HepG2 (cell line): ENCODE data around the gene VPS54. TPM values are rescaled to one million over a fixed set of nuclear protein-coding genes. Genes with fewer than 3 reads are reported as not detected.
"Not testable (repeated sequence)": the region's sequence is repeated elsewhere in the genome, so short reads cannot be mapped to it uniquely, and the experiment has no call there.

Experiments used
- CBX5 ChIP-seq: sonication (generic); formaldehyde crosslinking; IDR thresholded peaks from 2 replicates; pipeline ENCODE4 v1.4.0; 2020; ENCODE audit warnings: missing genetic modification reagents, borderline replicate concordance
- GATAD2A ChIP-seq: IDR thresholded peaks from 2 replicates; pipeline ENCODE4 v1.6.1; 2016
- JUND ChIP-seq: sonication (generic); formaldehyde crosslinking; IDR thresholded peaks from 2 replicates; pipeline ENCODE4 v1.8.0; 2022; ENCODE audit warnings: mild to moderate bottlenecking, missing genetic modification reagents
- KDM2A ChIP-seq: sonication (generic); formaldehyde crosslinking; IDR thresholded peaks from 2 replicates; pipeline ENCODE4 v1.4.0; 2020; ENCODE audit warnings: low read depth, missing genetic modification reagents, borderline replicate concordance
- NFIC ChIP-seq: IDR thresholded peaks from 2 replicates; pipeline ENCODE4 v1.6.1; 2012; ENCODE audit warnings: mild to moderate bottlenecking, low read length, inconsistent platforms
- RARA ChIP-seq: IDR thresholded peaks from 2 replicates; pipeline ENCODE4 v1.6.1; 2016; ENCODE audit warnings: missing genetic modification reagents, missing compliant biosample characterization
- SOX6 ChIP-seq, 2 experiments: fragments of 450-650 bp in 1 of 2; sonication (generic) in 1 of 2; formaldehyde crosslinking in 1 of 2; IDR thresholded peaks; 2 replicates each; pipeline versions ENCODE4 v1.4.0 to v1.6.1; 2017 to 2020; ENCODE audit warnings: antibody characterized with exemption in 1 of 2, mild to moderate bottlenecking in 1 of 2, missing genetic modification reagents in 1 of 2
- SP1 ChIP-seq, 2 experiments: fragments of 450-650 bp in 1 of 2; sonication (generic) in 1 of 2; formaldehyde crosslinking in 1 of 2; IDR thresholded peaks; 2 replicates each; pipeline versions ENCODE4 v1.4.0 to v1.6.1; 2016 to 2020; ENCODE audit warnings: missing genetic modification reagents in 1 of 2
- ZMYM3 ChIP-seq: sonication (generic); formaldehyde crosslinking; IDR thresholded peaks from 2 replicates; pipeline ENCODE4 v1.5.1; 2020; ENCODE audit warnings: mild to moderate bottlenecking, missing genetic modification reagents
- ZNF619 ChIP-seq: sonication (generic); formaldehyde crosslinking; IDR thresholded peaks from 2 replicates; pipeline ENCODE4 v1.4.0; 2020; ENCODE audit warnings: mild to moderate bottlenecking, missing genetic modification reagents
- ZNF781 ChIP-seq: sonication (generic); formaldehyde crosslinking; IDR thresholded peaks from 2 replicates; pipeline ENCODE4 v1.5.1; 2020; ENCODE audit warnings: borderline replicate concordance, mild to moderate bottlenecking, missing genetic modification reagents; ENCODE audit errors: not compliant biosample characterization
- polyA plus RNA-seq, 8 experiments: library from polyadenylated mRNA; depleted of rRNA in 3 of 8; stranded (reverse) in 7 of 8; unstranded in 1 of 8; fragments of >200 nt; fragmentation: Illumina TruSeq in 4 of 8; extraction: Trizol in 4 of 8; gene quantifications; 2 replicates each; pipeline versions ENCODE4 v1.2.1 to v1.2.3, GENCODE V29; 2011 to 2016; ENCODE audit warnings: low read depth in 4 of 8, missing spikeins in 1 of 8, mixed read lengths in 1 of 8; ENCODE audit not compliant: insufficient read depth in 1 of 8
- total RNA-seq, 5 experiments: library from RNA; depleted of rRNA; stranded (reverse); fragments of >200 nt; fragmentation: Illumina TruSeq; extraction: Trizol; gene quantifications; 2 replicates each; pipeline ENCODE4 v1.2.3, GENCODE V29; 2016; ENCODE audit warnings: low read depth in 1 of 5
- TF ChIP-seq, protein P1 (sequence below): sonication (generic); formaldehyde crosslinking; IDR thresholded peaks from 2 replicates; pipeline ENCODE4 v1.4.0; 2020; ENCODE audit warnings: mild to moderate bottlenecking, missing genetic modification reagents, borderline replicate concordance
- TF ChIP-seq, protein P2 (sequence below): sonication (generic); formaldehyde crosslinking; IDR thresholded peaks from 2 replicates; pipeline ENCODE4 v1.5.1; 2020; ENCODE audit warnings: missing genetic modification reagents, mild to moderate bottlenecking, borderline replicate concordance
- TF ChIP-seq, protein P3 (sequence below), 2 experiments: fragments of 450-650 bp in 1 of 2; sonication (generic) in 1 of 2; formaldehyde crosslinking; IDR thresholded peaks; 2 replicates each; pipeline versions ENCODE4 v1.5.0 to v1.8.0; 2020 to 2022; ENCODE audit warnings: mild to moderate bottlenecking in 1 of 2, missing genetic modification reagents in 1 of 2
- TF ChIP-seq, protein P4 (sequence below): IDR thresholded peaks from 2 replicates; pipeline ENCODE4 v1.4.0; 2020; ENCODE audit warnings: mild to moderate bottlenecking, missing genetic modification reagents

VPS54 gene
- total and polyA plus RNA-seq, 2 of the 13 experiments (the other 11 are each of a cell fraction or from before 2014, with no cell fraction given) = 64.7 to 77.5 TPM

DNA sequence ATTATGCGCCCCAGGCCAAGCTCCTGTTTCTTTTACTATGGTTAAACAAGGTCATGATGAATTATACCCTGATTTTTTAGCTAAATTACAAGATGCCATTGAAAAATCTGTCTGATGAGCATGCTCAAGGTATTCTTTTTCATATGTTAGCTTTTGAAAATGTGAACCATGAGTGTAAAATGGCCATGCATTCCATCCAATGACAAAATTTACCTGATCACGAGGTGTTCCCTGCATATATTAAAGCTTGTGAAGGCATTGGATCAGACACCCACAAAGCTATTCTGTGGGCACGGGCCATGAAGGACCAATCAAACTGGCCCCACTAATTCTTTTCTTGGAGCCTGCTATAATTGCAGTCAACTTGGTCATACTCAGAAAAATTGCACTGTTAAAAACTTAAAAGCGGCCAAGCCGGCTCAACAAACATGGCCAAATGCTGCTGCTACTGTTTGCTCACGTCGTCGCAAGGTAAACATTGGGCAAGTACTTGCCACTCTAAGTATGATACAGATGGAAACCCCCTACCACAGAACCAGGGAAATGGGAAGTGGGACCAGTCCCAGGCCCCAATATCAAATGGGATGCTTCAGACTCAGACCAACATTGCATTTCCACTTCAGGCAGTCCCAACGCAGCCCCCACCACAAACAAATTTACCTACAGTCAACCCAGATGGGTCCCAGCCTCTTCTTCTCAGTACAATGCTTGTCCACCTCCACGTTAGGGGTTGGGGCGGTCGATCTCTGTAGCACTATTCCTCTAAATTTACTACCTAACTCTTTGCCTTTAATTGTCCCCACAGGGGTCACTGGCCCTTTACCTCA, 27.8 kb downstream of the VPS54 start (continued):
- TF ChIP-seq, protein P1, sequence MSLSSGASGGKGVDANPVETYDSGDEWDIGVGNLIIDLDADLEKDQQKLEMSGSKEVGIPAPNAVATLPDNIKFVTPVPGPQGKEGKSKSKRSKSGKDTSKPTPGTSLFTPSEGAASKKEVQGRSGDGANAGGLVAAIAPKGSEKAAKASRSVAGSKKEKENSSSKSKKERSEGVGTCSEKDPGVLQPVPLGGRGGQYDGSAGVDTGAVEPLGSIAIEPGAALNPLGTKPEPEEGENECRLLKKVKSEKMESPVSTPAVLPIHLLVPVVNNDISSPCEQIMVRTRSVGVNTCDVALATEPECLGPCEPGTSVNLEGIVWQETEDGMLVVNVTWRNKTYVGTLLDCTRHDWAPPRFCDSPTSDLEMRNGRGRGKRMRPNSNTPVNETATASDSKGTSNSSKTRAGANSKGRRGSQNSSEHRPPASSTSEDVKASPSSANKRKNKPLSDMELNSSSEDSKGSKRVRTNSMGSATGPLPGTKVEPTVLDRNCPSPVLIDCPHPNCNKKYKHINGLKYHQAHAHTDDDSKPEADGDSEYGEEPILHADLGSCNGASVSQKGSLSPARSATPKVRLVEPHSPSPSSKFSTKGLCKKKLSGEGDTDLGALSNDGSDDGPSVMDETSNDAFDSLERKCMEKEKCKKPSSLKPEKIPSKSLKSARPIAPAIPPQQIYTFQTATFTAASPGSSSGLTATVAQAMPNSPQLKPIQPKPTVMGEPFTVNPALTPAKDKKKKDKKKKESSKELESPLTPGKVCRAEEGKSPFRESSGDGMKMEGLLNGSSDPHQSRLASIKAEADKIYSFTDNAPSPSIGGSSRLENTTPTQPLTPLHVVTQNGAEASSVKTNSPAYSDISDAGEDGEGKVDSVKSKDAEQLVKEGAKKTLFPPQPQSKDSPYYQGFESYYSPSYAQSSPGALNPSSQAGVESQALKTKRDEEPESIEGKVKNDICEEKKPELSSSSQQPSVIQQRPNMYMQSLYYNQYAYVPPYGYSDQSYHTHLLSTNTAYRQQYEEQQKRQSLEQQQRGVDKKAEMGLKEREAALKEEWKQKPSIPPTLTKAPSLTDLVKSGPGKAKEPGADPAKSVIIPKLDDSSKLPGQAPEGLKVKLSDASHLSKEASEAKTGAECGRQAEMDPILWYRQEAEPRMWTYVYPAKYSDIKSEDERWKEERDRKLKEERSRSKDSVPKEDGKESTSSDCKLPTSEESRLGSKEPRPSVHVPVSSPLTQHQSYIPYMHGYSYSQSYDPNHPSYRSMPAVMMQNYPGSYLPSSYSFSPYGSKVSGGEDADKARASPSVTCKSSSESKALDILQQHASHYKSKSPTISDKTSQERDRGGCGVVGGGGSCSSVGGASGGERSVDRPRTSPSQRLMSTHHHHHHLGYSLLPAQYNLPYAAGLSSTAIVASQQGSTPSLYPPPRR (CRISPR knock-in tag) = peak; percentile 95
- TF ChIP-seq KDM2A (CRISPR knock-in tag) = peak; percentile 42; the same call in 1 of the 2 replicates
- TF ChIP-seq GATAD2A (CRISPR knock-in tag) = peak; percentile 99
- TF ChIP-seq ZNF781 (CRISPR knock-in tag) = peak; percentile 67
- TF ChIP-seq, protein P2, sequence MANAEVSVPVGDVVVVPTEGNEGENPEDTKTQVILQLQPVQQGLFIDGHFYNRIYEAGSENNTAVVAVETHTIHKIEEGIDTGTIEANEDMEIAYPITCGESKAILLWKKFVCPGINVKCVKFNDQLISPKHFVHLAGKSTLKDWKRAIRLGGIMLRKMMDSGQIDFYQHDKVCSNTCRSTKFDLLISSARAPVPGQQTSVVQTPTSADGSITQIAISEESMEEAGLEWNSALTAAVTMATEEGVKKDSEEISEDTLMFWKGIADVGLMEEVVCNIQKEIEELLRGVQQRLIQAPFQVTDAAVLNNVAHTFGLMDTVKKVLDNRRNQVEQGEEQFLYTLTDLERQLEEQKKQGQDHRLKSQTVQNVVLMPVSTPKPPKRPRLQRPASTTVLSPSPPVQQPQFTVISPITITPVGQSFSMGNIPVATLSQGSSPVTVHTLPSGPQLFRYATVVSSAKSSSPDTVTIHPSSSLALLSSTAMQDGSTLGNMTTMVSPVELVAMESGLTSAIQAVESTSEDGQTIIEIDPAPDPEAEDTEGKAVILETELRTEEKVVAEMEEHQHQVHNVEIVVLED (CRISPR knock-in tag) = peak; percentile 27; the same call in 1 of the 2 replicates
- TF ChIP-seq, protein P3, sequence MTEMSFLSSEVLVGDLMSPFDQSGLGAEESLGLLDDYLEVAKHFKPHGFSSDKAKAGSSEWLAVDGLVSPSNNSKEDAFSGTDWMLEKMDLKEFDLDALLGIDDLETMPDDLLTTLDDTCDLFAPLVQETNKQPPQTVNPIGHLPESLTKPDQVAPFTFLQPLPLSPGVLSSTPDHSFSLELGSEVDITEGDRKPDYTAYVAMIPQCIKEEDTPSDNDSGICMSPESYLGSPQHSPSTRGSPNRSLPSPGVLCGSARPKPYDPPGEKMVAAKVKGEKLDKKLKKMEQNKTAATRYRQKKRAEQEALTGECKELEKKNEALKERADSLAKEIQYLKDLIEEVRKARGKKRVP (CRISPR knock-in tag; IDR thresholded peaks at IDR 0.05) = peak in 1 of 2 experiments; percentile 81; a peak in 2 of 4 replicates
- TF ChIP-seq, protein P4, sequence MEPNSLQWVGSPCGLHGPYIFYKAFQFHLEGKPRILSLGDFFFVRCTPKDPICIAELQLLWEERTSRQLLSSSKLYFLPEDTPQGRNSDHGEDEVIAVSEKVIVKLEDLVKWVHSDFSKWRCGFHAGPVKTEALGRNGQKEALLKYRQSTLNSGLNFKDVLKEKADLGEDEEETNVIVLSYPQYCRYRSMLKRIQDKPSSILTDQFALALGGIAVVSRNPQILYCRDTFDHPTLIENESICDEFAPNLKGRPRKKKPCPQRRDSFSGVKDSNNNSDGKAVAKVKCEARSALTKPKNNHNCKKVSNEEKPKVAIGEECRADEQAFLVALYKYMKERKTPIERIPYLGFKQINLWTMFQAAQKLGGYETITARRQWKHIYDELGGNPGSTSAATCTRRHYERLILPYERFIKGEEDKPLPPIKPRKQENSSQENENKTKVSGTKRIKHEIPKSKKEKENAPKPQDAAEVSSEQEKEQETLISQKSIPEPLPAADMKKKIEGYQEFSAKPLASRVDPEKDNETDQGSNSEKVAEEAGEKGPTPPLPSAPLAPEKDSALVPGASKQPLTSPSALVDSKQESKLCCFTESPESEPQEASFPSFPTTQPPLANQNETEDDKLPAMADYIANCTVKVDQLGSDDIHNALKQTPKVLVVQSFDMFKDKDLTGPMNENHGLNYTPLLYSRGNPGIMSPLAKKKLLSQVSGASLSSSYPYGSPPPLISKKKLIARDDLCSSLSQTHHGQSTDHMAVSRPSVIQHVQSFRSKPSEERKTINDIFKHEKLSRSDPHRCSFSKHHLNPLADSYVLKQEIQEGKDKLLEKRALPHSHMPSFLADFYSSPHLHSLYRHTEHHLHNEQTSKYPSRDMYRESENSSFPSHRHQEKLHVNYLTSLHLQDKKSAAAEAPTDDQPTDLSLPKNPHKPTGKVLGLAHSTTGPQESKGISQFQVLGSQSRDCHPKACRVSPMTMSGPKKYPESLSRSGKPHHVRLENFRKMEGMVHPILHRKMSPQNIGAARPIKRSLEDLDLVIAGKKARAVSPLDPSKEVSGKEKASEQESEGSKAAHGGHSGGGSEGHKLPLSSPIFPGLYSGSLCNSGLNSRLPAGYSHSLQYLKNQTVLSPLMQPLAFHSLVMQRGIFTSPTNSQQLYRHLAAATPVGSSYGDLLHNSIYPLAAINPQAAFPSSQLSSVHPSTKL (CRISPR knock-in tag) = peak; percentile 98
- 0 out of 2 replicates have a peak, but pooled peaks have one; percentile 19 for TF ChIP-seq JUND (CRISPR knock-in tag)
- TF ChIP-seq CBX5 = peak; percentile 89; the same call in 1 of the 2 replicates
- TF ChIP-seq ZMYM3 = peak; percentile 60; the same call in 1 of the 2 replicates
- peak; percentile 85 for TF ChIP-seq RARA (CRISPR knock-in tag)
- TF ChIP-seq NFIC = peak; percentile 89
- TF ChIP-seq SP1, SOX6 (IDR thresholded peaks at IDR 0.05): not testable (repeated sequence)
- TF ChIP-seq SP1 (CRISPR knock-in tag; IDR thresholded peaks at IDR 0.05) = 0 out of 2 replicates have a peak, but pooled peaks have one; percentile 36
- TF ChIP-seq ZNF619 (CRISPR knock-in tag) = peak; percentile 38; the same call in 1 of the 2 replicates
- peak; percentile 93 for TF ChIP-seq SOX6 (CRISPR knock-in tag; IDR thresholded peaks at IDR 0.05)
